GM12878 (cell line): Measurements from ENCODE around the gene KAZN. TPM values are rescaled to one million over a fixed set of nuclear protein-coding genes. Genes with fewer than 3 reads are reported as not detected.

ENCODE experiments used
- ATAC-seq: fragments of 200-7000 bp; cut with Tn5 transposase; 3 replicates; pipeline ENCODE4 v1.9.1; 2020; ENCODE audit warnings: mild to moderate bottlenecking, moderate library complexity
- BruUV-seq: library from RNA; stranded (reverse); fragments of 400-500 nt; replicated peaks from 2 replicates; lab custom pipeline; 2021; lab: Mats Ljungman, UMichigan
- CTCF ChIA-PET: fragments of 300-600 bp; sonication (Branson Sonifier 250); formaldehyde crosslinking; extraction: SDS; loops from one replicate; lab custom pipeline; 2021; ENCODE audit warnings: inconsistent platforms; lab: Yijun Ruan, JAX
- POLR2A ChIA-PET: fragments of 350-600 bp; formaldehyde crosslinking; extraction: SDS; loops from one replicate; lab custom pipeline; 2021; ENCODE audit warnings: inconsistent platforms; lab: Charles Lee
- RAD21 ChIA-PET: fragments of 300-600 bp; sonication (Branson Sonifier 250); formaldehyde crosslinking; loops from one replicate; lab custom pipeline; 2023; ENCODE audit warnings: antibody characterized with exemption; ENCODE audit not compliant: unreplicated experiment; lab: Charles Lee
- SMC1A ChIA-PET: fragments of 300-600 bp; sonication (Branson Sonifier 250); formaldehyde crosslinking; loops from one replicate; lab custom pipeline; 2023; ENCODE audit not compliant: unreplicated experiment, uncharacterized antibody; lab: Charles Lee
- DNase-seq: peaks from one replicate; pipeline ENCODE4 v3.0.0-alpha.2; 2011; ENCODE audit warnings: low read depth, low spot score
- FAIRE-seq: peaks from 3 replicates; lab custom pipeline; 2011; peaks lifted over from hg19 to GRCh38; lab: Jason Lieb, UNC
- H2AFZ ChIP-seq: 2 replicates; pipeline ENCODE4 v1.6.0; 2011; ENCODE audit warnings: low read depth, low read length, control low read depth; ENCODE audit not compliant: control insufficient read depth
- H3K27ac ChIP-seq: 2 replicates; pipeline ENCODE4 v1.5.1; 2011; ENCODE audit warnings: control low read depth; ENCODE audit not compliant: control insufficient read depth, insufficient read depth
- H3K27me3 ChIP-seq, 2 experiments: replicated peaks in 1 of 2; 2 replicates each; pipeline versions ENCODE4 v1.6.0 to v1.6.1; 2011; ENCODE audit warnings: low read length in 1 of 2; ENCODE audit not compliant: control insufficient read depth in 2 of 2, insufficient read depth in 2 of 2
- H3K36me3 ChIP-seq, 2 experiments: 2 replicates each; pipeline ENCODE4 v1.5.1; 2011; ENCODE audit warnings: low read length in 1 of 2; ENCODE audit not compliant: control insufficient read depth in 2 of 2, insufficient read depth in 2 of 2
- H3K4me1 ChIP-seq: 2 replicates; pipeline ENCODE4 v1.6.1; 2011; ENCODE audit warnings: mild to moderate bottlenecking, low read length, moderate library complexity, mixed read lengths; ENCODE audit not compliant: control insufficient read depth, insufficient read depth
- H3K4me2 ChIP-seq: 2 replicates; pipeline ENCODE4 v1.6.0; 2011; ENCODE audit warnings: control low read depth; ENCODE audit not compliant: control insufficient read depth, insufficient read depth
- H3K4me3 ChIP-seq: fragments of 200-600 bp; sonication (generic); 2 replicates; pipeline ENCODE4 v1.5.1; 2016
- H3K79me2 ChIP-seq: 2 replicates; pipeline ENCODE4 v1.6.0; 2011; ENCODE audit warnings: low read length; ENCODE audit not compliant: control insufficient read depth, insufficient read depth
- H3K9ac ChIP-seq: 2 replicates; pipeline ENCODE4 v1.8.0; 2011; ENCODE audit warnings: low read length, control low read depth, mixed read lengths; ENCODE audit not compliant: control insufficient read depth, insufficient read depth
- H3K9me3 ChIP-seq: replicated peaks from 3 replicates; pipeline ENCODE4 v1.5.1; 2011; ENCODE audit warnings: mild to moderate bottlenecking, low read length; ENCODE audit not compliant: control insufficient read depth, insufficient read depth
- H4K20me1 ChIP-seq: 2 replicates; pipeline ENCODE4 v1.6.0; 2011; ENCODE audit not compliant: control insufficient read depth, insufficient read depth
- BMI1 ChIP-seq: fragments of 450-650 bp; IDR thresholded peaks from 2 replicates; pipeline ENCODE4 v1.6.1; 2016; ENCODE audit warnings: mild to moderate bottlenecking, moderate library complexity, borderline replicate concordance
- IKZF1 ChIP-seq: fragments of 450-650 bp; conservative IDR thresholded peaks from 2 replicates; pipeline ENCODE4 v1.6.1; 2017; ENCODE audit warnings: antibody characterized with exemption, mild to moderate bottlenecking
- RAD21 ChIP-seq: IDR thresholded peaks from 2 replicates; pipeline ENCODE4 v1.6.1; 2011; ENCODE audit warnings: mild to moderate bottlenecking, low read depth, low read length, moderate library complexity; ENCODE audit not compliant: insufficient read depth
- RUNX3 ChIP-seq: IDR thresholded peaks from 2 replicates; pipeline ENCODE4 v1.6.1; 2012; ENCODE audit warnings: low read length, inconsistent platforms
- SMC3 ChIP-seq: IDR thresholded peaks from 2 replicates; pipeline ENCODE4 v1.6.1; 2011; ENCODE audit warnings: low read length, improper control_type of control experiment, borderline replicate concordance
- YY1 ChIP-seq: IDR thresholded peaks from 2 replicates; pipeline ENCODE4 v1.6.1; 2011; ENCODE audit warnings: low read depth, mild to moderate bottlenecking, low read length
- ZNF384 ChIP-seq: IDR thresholded peaks from 2 replicates; pipeline ENCODE4 v1.6.1; 2012; ENCODE audit warnings: low read depth, mild to moderate bottlenecking, low read length, improper control_type of control experiment, borderline replicate concordance
- WGBS: methylation state at CpG from one replicate; pipeline ENCODE4 v1.1.6; 2016; ENCODE audit warnings: low lambda C conversion rate; ENCODE audit not compliant: insufficient replicate concordance, insufficient coverage; ENCODE audit errors: missing lambda C conversion rate; 5-methylcytosine and 5-hydroxymethylcytosine counted together
- in situ Hi-C: fragments of 300-500 bp; cut with MboI; formaldehyde crosslinking; loops from 9 replicates; pipeline ENCODE4 v1.14.3; 2018; ENCODE audit warnings: mixed read lengths
- intact Hi-C: fragments of 100-400 bp; cut with micrococcal nuclease; formaldehyde crosslinking; loops from one replicate; pipeline ENCODE4 v1.14.2; 2022; ENCODE audit not compliant: unreplicated experiment
- polyA plus RNA-seq, 11 experiments: library from polyadenylated mRNA; depleted of rRNA in 4 of 11; unstranded in 6 of 11; stranded (reverse) in 5 of 11; fragments of >200 nt; fragmentation: Nextera tagmentation in 4 of 11; fragmentation: Illumina TruSeq in 1 of 11; extraction: Ambion mirVana in 4 of 11; extraction: Trizol in 1 of 11; gene quantifications; 1 replicate in 1 of 11; 2 replicates in 10 of 11; pipeline versions ENCODE4 v1.2.1 to v1.2.3, GENCODE V29; 2011 to 2016; ENCODE audit warnings: inconsistent platforms in 2 of 11, missing spikeins in 2 of 11, low read depth in 1 of 11
- total RNA-seq, 4 experiments: library from RNA; depleted of rRNA in 3 of 4; stranded (reverse); fragments of >200 nt in 3 of 4; fragmentation: Illumina TruSeq in 1 of 4; extraction: Trizol in 1 of 4; gene quantifications; 2 replicates each; pipeline versions ENCODE4 v1.2.1 to v1.2.3, GENCODE V29; 2013 to 2021
- TF ChIP-seq, protein P1 (sequence below), 3 experiments: IDR thresholded peaks in 2 of 3; conservative IDR thresholded peaks in 1 of 3; 2 replicates each; pipeline ENCODE4 v1.5.1; 2011; ENCODE audit warnings: low read depth in 3 of 3, low read length in 3 of 3, mild to moderate bottlenecking in 3 of 3, control low read depth in 2 of 3, moderate library complexity in 2 of 3, inconsistent platforms in 1 of 3, mixed read lengths in 1 of 3; ENCODE audit not compliant: control insufficient read depth in 2 of 3, insufficient read depth in 1 of 3; ENCODE audit errors: extremely low read depth in 1 of 3
- TF ChIP-seq, protein P2 (sequence below): fragments of 450-650 bp; IDR thresholded peaks from 2 replicates; pipeline ENCODE4 v1.6.1; 2016; ENCODE audit warnings: mild to moderate bottlenecking
- TF ChIP-seq, protein P3 (sequence below): fragments of 450-650 bp; IDR thresholded peaks from 2 replicates; pipeline ENCODE4 v1.6.1; 2017; ENCODE audit warnings: mild to moderate bottlenecking, moderate library complexity

Gene KAZN
- total and polyA plus RNA-seq, 10 of the 15 experiments (the other 5 are each of a cell fraction or from before 2014, with no cell fraction given): 0.72 to 4.0 (median 1.2) TPM

DNA sequence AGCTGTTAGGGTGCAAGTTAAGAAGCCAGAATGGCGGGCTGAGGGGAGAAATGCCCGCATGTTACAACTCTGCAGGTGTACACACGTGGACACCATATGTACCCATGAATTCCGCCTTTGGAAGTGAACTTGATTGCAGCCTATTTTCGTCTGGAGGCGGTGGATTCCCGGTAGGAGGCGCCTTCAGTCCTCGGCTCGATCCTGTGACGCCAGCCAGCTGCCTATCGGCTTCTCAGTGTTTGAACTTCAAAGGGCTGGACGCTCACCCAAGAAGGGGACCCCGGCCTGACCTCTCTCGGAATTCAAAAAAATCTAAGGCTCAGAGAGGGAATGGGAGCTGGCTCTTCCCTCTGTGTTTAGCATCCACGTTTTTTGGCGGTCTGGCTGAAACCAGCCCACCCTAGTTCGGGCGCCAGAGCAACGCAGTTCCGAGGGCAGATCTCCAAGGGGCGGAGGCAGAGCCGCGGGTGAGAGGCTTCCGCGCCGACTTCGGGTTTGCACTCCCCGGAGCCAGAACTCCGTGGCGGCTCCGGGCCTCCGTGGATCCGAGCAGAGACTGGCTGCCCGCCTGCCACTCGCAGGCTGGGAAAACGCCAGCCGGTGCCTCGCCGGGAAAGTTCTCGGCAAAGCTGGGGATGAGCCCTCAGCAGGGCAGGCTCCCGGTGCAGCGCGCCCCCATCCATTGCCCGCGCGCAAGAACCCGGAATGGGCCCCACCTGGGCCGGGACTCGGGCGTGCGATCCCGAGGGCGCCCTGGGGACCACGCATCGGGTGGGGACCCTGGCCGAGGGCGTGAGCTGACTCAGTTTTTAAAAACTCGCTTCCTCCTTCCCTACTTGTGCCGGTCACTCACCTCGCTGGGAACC, 554.1 kb downstream of the KAZN start:
- RAD21 ChIA-PET: interaction anchor here (1.0 to 6.1 kb wide), 7 partner anchors 16 to 152 kb away, joined by 3 to 49 read pairs (median 6); no protein-coding TSS in a partner anchor
- no peaks in the 10 kb centered on the region; a peak in 1 of 4 replicates for H3K36me3 ChIP-seq
- CTCF ChIA-PET: interaction anchor here (0.7 to 5.6 kb wide), 18 partner anchors 23 to 171 kb away, joined by 3 to 73 read pairs (median 4); no protein-coding TSS in a partner anchor
- no peak for DNase-seq
- intact Hi-C loops: no loop called here
- ATAC-seq: no peak
- peak overlapping the region; percentile 94 for H3K4me2 ChIP-seq
- WGBS: 10% methylated on average over 54 of the region's 61 CpGs
- H3K4me3 ChIP-seq: peak overlapping the region; percentile 67
- TF ChIP-seq BMI1 (no peak), YY1 (no peak), RAD21 (peak; percentile 61), SMC3 (peak; percentile 57; the same call in 1 of the 2 replicates), IKZF1 (0 out of 2 replicates have a peak, but pooled peaks have one; percentile 13), RUNX3 (no peak), ZNF384 (no peak)
- TF ChIP-seq, protein P1, sequence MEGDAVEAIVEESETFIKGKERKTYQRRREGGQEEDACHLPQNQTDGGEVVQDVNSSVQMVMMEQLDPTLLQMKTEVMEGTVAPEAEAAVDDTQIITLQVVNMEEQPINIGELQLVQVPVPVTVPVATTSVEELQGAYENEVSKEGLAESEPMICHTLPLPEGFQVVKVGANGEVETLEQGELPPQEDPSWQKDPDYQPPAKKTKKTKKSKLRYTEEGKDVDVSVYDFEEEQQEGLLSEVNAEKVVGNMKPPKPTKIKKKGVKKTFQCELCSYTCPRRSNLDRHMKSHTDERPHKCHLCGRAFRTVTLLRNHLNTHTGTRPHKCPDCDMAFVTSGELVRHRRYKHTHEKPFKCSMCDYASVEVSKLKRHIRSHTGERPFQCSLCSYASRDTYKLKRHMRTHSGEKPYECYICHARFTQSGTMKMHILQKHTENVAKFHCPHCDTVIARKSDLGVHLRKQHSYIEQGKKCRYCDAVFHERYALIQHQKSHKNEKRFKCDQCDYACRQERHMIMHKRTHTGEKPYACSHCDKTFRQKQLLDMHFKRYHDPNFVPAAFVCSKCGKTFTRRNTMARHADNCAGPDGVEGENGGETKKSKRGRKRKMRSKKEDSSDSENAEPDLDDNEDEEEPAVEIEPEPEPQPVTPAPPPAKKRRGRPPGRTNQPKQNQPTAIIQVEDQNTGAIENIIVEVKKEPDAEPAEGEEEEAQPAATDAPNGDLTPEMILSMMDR (IDR thresholded peaks at IDR 0.05 in 2 of 3, conservative IDR thresholded peaks at IDR 0.05 in 1 of 3; ENCODE audit: control insufficient read depth in 2 of 3, extremely low read depth in 1 of 3, insufficient read depth in 1 of 3, low read depth in 3 of 3, low read length in 3 of 3): peak; percentile 26 to 72 (median 30); a peak in 4 of 6 replicates
- TF ChIP-seq, protein P2, sequence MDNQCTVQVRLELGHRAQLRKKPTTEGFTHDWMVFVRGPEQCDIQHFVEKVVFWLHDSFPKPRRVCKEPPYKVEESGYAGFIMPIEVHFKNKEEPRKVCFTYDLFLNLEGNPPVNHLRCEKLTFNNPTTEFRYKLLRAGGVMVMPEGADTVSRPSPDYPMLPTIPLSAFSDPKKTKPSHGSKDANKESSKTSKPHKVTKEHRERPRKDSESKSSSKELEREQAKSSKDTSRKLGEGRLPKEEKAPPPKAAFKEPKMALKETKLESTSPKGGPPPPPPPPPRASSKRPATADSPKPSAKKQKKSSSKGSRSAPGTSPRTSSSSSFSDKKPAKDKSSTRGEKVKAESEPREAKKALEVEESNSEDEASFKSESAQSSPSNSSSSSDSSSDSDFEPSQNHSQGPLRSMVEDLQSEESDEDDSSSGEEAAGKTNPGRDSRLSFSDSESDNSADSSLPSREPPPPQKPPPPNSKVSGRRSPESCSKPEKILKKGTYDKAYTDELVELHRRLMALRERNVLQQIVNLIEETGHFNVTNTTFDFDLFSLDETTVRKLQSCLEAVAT: no peak
- TF ChIP-seq, protein P3, sequence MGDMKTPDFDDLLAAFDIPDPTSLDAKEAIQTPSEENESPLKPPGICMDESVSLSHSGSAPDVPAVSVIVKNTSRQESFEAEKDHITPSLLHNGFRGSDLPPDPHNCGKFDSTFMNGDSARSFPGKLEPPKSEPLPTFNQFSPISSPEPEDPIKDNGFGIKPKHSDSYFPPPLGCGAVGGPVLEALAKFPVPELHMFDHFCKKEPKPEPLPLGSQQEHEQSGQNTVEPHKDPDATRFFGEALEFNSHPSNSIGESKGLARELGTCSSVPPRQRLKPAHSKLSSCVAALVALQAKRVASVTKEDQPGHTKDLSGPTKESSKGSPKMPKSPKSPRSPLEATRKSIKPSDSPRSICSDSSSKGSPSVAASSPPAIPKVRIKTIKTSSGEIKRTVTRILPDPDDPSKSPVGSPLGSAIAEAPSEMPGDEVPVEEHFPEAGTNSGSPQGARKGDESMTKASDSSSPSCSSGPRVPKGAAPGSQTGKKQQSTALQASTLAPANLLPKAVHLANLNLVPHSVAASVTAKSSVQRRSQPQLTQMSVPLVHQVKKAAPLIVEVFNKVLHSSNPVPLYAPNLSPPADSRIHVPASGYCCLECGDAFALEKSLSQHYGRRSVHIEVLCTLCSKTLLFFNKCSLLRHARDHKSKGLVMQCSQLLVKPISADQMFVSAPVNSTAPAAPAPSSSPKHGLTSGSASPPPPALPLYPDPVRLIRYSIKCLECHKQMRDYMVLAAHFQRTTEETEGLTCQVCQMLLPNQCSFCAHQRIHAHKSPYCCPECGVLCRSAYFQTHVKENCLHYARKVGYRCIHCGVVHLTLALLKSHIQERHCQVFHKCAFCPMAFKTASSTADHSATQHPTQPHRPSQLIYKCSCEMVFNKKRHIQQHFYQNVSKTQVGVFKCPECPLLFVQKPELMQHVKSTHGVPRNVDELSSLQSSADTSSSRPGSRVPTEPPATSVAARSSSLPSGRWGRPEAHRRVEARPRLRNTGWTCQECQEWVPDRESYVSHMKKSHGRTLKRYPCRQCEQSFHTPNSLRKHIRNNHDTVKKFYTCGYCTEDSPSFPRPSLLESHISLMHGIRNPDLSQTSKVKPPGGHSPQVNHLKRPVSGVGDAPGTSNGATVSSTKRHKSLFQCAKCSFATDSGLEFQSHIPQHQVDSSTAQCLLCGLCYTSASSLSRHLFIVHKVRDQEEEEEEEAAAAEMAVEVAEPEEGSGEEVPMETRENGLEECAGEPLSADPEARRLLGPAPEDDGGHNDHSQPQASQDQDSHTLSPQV: no peak
- in situ Hi-C loops: no loop called here
- POLR2A ChIA-PET: interaction anchor here (0.5 to 0.6 kb wide), 2 partner anchors 81 to 110 kb away, joined by 3 read pairs; no protein-coding TSS in a partner anchor
- no TSS peak for BruUV-seq
- SMC1A ChIA-PET: interaction anchor here (1.1 to 5.3 kb wide), 9 partner anchors 10 to 129 kb away, joined by 3 to 38 read pairs (median 5); no protein-coding TSS in a partner anchor
- H3K9ac ChIP-seq: peak overlapping the region; percentile 62
- no peaks in the 10 kb centered on the region; the same call in 2 of the 3 replicates for H3K9me3 ChIP-seq
- H3K4me1 ChIP-seq: peaks cover 25% of the 10 kb centered on the region
- no peak for FAIRE-seq
- H3K27me3 ChIP-seq: peaks cover 10 to 16% of the 10 kb centered on the region in 2 experiments; a peak in 3 of 4 replicates
- no peak overlapping the region for H3K27ac ChIP-seq
- peak overlapping the region; percentile 25 for H2AFZ ChIP-seq
- no peaks in the 10 kb centered on the region for H4K20me1 ChIP-seq
- H3K79me2 ChIP-seq: peaks cover 13% of the 10 kb centered on the region
